Neural cell (in vitro differentiated cells): ENCODE measurements around the gene CSH1.
"Not testable (repeated sequence)": the region's sequence is repeated elsewhere in the genome, so short reads cannot be mapped to it uniquely, and the experiment has no call there.

Source experiments
- EP300 ChIP-seq: fragments of 450-650 bp; conservative IDR thresholded peaks from 2 replicates; pipeline ENCODE4 v1.6.1; 2014; ENCODE audit warnings: antibody characterized with exemption, mild to moderate bottlenecking, moderate library complexity; ENCODE audit not compliant: poor library complexity, severe bottlenecking
- EZH2 ChIP-seq: fragments of 200-600, 300-800 bp; shearing (Covaris generic), sonication (generic); IDR thresholded peaks from 2 replicates; pipeline ENCODE4 v1.6.1; 2014; ENCODE audit warnings: antibody characterized with exemption, low read length, borderline replicate concordance, mild to moderate bottlenecking; ENCODE audit not compliant: insufficient read depth, poor library complexity, severe bottlenecking
- MXI1 ChIP-seq: fragments of 450-650 bp; conservative IDR thresholded peaks from 2 replicates; pipeline ENCODE4 v1.6.1; 2014; ENCODE audit warnings: antibody characterized with exemption, mild to moderate bottlenecking; ENCODE audit not compliant: poor library complexity, severe bottlenecking
- POLR2AphosphoS5 ChIP-seq: IDR thresholded peaks from 2 replicates; pipeline ENCODE4 v1.6.1; 2012
- RAD21 ChIP-seq: fragments of 450-650 bp; conservative IDR thresholded peaks from 2 replicates; pipeline ENCODE4 v1.6.1; 2014; ENCODE audit warnings: antibody characterized with exemption, mild to moderate bottlenecking, moderate library complexity
- SMC3 ChIP-seq: fragments of 450-650 bp; conservative IDR thresholded peaks from 2 replicates; pipeline ENCODE4 v1.6.1; 2014; ENCODE audit warnings: antibody characterized with exemption, mild to moderate bottlenecking, moderate library complexity; ENCODE audit not compliant: poor library complexity
- TAF1 ChIP-seq: IDR thresholded peaks from 2 replicates; pipeline ENCODE4 v1.6.1; 2012; ENCODE audit warnings: low read depth
- TF ChIP-seq, protein P1 (sequence below): fragments of 450-650 bp; IDR thresholded peaks from 2 replicates; pipeline ENCODE4 v1.5.1; 2014; ENCODE audit warnings: antibody characterized with exemption, mild to moderate bottlenecking, moderate library complexity; ENCODE audit not compliant: poor library complexity, severe bottlenecking
- TF ChIP-seq, protein P2 (sequence below): IDR thresholded peaks from 2 replicates; pipeline ENCODE4 v1.6.1; 2012; ENCODE audit warnings: borderline replicate concordance

DNA sequence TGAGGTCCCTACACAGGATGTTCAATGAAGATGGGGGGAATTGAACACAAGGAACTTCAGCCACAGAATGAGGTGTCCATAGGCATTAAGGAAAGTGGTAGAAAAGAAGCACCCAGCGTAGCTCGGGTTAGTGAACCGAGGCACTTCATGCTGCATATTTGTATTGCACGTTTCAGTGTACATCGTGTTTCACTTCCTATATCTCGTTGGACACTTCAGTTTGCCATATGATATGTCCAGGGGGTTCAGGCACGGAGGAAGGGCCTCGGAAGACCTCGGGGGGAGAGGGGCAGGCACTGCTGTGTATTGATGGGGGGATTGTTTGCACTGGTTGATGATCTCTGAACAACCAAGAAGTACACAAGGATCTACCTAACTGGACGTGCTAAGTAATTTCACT is 19.4 kb upstream of the CSH1 start:
- not testable (repeated sequence) for TF ChIP-seq POLR2AphosphoS5, SMC3, EZH2, EP300, MXI1, TAF1, RAD21
- TF ChIP-seq, protein P1, sequence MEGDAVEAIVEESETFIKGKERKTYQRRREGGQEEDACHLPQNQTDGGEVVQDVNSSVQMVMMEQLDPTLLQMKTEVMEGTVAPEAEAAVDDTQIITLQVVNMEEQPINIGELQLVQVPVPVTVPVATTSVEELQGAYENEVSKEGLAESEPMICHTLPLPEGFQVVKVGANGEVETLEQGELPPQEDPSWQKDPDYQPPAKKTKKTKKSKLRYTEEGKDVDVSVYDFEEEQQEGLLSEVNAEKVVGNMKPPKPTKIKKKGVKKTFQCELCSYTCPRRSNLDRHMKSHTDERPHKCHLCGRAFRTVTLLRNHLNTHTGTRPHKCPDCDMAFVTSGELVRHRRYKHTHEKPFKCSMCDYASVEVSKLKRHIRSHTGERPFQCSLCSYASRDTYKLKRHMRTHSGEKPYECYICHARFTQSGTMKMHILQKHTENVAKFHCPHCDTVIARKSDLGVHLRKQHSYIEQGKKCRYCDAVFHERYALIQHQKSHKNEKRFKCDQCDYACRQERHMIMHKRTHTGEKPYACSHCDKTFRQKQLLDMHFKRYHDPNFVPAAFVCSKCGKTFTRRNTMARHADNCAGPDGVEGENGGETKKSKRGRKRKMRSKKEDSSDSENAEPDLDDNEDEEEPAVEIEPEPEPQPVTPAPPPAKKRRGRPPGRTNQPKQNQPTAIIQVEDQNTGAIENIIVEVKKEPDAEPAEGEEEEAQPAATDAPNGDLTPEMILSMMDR: not testable (repeated sequence)
- TF ChIP-seq, protein P2, sequence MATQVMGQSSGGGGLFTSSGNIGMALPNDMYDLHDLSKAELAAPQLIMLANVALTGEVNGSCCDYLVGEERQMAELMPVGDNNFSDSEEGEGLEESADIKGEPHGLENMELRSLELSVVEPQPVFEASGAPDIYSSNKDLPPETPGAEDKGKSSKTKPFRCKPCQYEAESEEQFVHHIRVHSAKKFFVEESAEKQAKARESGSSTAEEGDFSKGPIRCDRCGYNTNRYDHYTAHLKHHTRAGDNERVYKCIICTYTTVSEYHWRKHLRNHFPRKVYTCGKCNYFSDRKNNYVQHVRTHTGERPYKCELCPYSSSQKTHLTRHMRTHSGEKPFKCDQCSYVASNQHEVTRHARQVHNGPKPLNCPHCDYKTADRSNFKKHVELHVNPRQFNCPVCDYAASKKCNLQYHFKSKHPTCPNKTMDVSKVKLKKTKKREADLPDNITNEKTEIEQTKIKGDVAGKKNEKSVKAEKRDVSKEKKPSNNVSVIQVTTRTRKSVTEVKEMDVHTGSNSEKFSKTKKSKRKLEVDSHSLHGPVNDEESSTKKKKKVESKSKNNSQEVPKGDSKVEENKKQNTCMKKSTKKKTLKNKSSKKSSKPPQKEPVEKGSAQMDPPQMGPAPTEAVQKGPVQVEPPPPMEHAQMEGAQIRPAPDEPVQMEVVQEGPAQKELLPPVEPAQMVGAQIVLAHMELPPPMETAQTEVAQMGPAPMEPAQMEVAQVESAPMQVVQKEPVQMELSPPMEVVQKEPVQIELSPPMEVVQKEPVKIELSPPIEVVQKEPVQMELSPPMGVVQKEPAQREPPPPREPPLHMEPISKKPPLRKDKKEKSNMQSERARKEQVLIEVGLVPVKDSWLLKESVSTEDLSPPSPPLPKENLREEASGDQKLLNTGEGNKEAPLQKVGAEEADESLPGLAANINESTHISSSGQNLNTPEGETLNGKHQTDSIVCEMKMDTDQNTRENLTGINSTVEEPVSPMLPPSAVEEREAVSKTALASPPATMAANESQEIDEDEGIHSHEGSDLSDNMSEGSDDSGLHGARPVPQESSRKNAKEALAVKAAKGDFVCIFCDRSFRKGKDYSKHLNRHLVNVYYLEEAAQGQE: not testable (repeated sequence)
